HEK293T (cell line): Measurements from ENCODE around the gene SRGAP3.

Source experiments
- BHLHE40 ChIP-seq: fragments of 450-650 bp; IDR thresholded peaks from 2 replicates; pipeline ENCODE4 v1.6.1; 2016; ENCODE audit warnings: mild to moderate bottlenecking, moderate library complexity, borderline replicate concordance
- CTBP1 ChIP-seq: fragments of 450-650 bp; IDR thresholded peaks from 2 replicates; pipeline ENCODE4 v1.6.1; 2016; ENCODE audit warnings: borderline replicate concordance
- ELF4 ChIP-seq: fragments of 450-650 bp; IDR thresholded peaks from 2 replicates; pipeline ENCODE4 v1.6.1; 2017; ENCODE audit warnings: antibody characterized with exemption
- FOXK2 ChIP-seq: fragments of 450-650 bp; IDR thresholded peaks from 2 replicates; pipeline ENCODE4 v1.6.1; 2016; ENCODE audit warnings: mild to moderate bottlenecking
- HDGF ChIP-seq: fragments of 450-650 bp; IDR thresholded peaks from 2 replicates; pipeline ENCODE4 v1.6.1; 2017; ENCODE audit warnings: antibody characterized with exemption, borderline replicate concordance
- NFRKB ChIP-seq: fragments of 450-650 bp; IDR thresholded peaks from 2 replicates; pipeline ENCODE4 v1.6.1; 2016; ENCODE audit warnings: mild to moderate bottlenecking, moderate library complexity
- SP1 ChIP-seq: fragments of 450-650 bp; IDR thresholded peaks from 2 replicates; pipeline ENCODE4 v1.6.1; 2017
- TARDBP ChIP-seq: fragments of 450-650 bp; IDR thresholded peaks from 2 replicates; pipeline ENCODE4 v1.6.1; 2016
- ZNF384 ChIP-seq: fragments of 450-650 bp; IDR thresholded peaks from 2 replicates; pipeline ENCODE4 v1.6.1; 2016
- TF ChIP-seq, protein P1 (sequence below): fragments of 450-650 bp; IDR thresholded peaks from 2 replicates; pipeline ENCODE4 v1.6.1; 2016

DNA sequence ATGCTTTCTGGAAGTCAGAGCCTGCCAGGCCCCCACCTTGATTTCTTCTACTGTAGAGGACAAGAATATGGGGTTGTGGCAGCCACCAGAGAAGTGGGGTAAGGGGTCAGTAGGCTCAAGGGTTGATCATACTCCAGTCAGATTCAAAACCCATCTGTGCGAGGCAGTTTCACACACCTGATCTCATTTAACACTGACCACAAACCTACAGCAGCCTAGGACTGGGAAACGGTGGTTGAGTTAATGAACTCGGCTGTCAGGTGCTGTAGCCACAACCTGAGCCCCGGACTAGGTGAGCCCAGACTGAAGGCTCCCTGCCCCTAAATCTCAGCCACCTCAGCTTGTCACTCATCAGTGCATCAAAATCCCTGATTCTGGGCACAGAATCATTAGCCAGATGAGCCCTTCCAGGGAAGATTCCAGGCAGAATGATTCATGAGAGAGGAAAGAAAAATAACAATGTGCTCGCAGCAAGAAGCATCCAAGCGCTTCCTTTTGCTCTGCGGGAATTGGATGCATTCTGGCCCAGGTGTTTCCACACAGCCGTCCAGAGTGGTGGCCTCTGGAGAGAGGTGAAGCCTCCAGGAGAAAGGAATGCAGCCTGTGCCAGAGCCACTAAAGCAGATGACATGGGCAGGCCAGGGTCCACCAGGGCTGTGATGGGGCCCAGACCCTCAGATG, 102.1 kb downstream of the SRGAP3 start:
- TF ChIP-seq CTBP1, result no peak
- no peak for TF ChIP-seq ZNF384
- no peak for TF ChIP-seq FOXK2
- no peak for TF ChIP-seq TARDBP
- TF ChIP-seq SP1, result no peak
- TF ChIP-seq NFRKB, result no peak
- no peak for TF ChIP-seq HDGF
- TF ChIP-seq, protein P1, sequence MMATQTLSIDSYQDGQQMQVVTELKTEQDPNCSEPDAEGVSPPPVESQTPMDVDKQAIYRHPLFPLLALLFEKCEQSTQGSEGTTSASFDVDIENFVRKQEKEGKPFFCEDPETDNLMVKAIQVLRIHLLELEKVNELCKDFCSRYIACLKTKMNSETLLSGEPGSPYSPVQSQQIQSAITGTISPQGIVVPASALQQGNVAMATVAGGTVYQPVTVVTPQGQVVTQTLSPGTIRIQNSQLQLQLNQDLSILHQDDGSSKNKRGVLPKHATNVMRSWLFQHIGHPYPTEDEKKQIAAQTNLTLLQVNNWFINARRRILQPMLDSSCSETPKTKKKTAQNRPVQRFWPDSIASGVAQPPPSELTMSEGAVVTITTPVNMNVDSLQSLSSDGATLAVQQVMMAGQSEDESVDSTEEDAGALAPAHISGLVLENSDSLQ, result no peak
- TF ChIP-seq ELF4, result no peak
- no peak for TF ChIP-seq BHLHE40
